HG03103 (cell line): ENCODE results near the gene EVI2A.

Experiments
- ATAC-seq: cut with Tn5 transposase; IDR thresholded peaks from one replicate; pipeline ENCODE4 v1.9.1; 2021; ENCODE audit warnings: low read depth; ENCODE audit not compliant: unreplicated experiment

Gene EVI2A

DNA sequence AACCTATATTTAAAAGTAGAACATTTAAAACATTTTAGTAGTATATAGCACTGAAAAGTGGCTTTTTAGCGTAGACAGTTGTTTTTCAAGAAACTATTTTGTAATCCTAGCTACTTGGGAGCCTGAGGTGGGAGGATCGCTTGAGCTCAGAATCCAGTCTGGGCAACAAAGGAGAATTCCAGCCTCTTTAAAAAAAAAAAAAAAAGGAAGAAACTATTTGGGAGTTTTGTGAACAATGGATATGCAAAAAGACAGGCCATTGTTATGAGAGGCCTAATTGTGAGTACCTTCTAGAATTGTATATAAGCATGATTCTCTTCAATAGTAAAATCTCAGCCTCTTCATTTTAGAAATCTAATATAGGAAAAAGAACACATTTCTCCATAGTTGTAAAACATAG, 42.0 kb downstream of the EVI2A start:
- no peak for ATAC-seq

GRCh38 chr17:31275116-31275515, 46.3 kb downstream of the EVI2A start:
- ATAC-seq: no peak

- ATAC-seq: no peak
Observed at GRCh38 chr17:31274252-31274651, 47.2 kb downstream of the EVI2A start.

- no peak for ATAC-seq
Observed at GRCh38 chr17:31273516-31273915, 47.9 kb downstream of the EVI2A start.

- ATAC-seq: no peak
Observed at GRCh38 chr17:31272803-31273202, 48.6 kb downstream of the EVI2A start.

DNA sequence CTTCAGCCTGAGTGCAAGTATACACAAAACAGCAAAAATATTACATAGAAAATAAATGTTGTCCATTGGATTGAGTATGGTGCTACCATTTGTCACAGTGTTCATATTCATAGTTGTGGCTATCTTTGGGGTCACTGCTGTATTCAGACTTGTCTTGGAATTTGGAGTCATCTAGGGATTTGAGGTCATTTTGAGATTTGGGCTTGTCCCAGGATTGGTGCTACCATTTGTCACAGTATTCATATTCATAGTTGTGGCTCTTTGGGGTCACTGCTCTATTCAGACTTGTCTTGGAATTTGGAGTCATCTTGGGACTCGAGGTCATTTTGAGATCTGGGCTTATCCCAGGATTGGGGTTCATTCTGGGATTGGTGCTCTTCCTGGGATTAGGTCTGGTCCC, 49.2 kb downstream of the EVI2A start:
- no peak for ATAC-seq

DNA sequence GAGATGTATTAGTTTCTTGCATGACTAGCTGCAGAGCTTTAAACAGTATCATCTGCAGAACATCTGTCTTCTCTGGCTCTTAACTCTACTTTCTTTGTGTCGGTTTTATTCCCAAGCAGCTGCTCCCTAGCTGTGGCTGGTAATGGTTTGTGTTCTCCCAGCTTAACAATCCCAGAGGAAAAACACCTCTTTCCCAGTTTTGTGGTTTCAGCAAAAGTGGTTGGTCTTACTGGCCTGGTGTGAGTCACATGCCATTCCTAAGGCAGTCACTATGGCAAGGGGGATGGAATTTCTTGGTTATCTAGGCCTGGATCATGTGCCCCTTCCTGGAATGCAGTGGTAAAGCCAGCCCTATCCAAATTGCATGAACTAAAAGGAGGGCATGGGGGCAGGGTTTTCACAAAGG, 51.8 kb downstream of the EVI2A start:
- ATAC-seq: no peak

DNA sequence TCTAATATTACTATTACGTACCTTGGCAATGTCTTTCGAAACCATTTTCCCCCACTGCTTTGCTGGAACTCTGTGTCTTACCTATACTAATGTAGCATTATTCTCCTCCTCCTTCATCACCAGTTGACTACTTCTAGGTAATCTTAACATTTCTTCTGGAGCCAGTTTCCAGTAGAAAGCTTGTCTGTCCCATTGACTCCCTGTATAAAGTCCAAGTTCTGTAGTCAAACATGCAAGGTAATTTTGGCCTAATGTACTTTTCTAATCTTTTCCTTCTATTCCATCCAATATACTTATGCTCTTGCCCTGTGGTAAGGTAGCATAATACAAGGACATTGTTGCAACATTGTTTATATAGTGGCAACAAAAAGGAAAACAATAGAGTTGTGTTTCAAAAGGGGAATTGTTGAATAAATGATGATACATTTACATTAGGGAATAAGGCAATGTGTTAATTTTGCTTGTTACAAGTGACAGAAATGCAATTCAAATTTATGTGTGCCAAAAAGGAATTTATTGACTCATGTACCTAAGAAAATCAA, 52.3 kb downstream of the EVI2A start:
- no peak for ATAC-seq
